Hypothalamus (tissue), 51 donors: ENCODE results near the gene DLL1.
"Not testable (repeated sequence)": the region's sequence is repeated elsewhere in the genome, so short reads cannot be mapped to it uniquely, and the experiment has no call there.

ENCODE experiments used
- DNase-seq, 51 donors: peaks; one replicate each; lab custom pipeline; 2025; lab: John Stamatoyannopoulos, UW

DLL1 gene

DNA sequence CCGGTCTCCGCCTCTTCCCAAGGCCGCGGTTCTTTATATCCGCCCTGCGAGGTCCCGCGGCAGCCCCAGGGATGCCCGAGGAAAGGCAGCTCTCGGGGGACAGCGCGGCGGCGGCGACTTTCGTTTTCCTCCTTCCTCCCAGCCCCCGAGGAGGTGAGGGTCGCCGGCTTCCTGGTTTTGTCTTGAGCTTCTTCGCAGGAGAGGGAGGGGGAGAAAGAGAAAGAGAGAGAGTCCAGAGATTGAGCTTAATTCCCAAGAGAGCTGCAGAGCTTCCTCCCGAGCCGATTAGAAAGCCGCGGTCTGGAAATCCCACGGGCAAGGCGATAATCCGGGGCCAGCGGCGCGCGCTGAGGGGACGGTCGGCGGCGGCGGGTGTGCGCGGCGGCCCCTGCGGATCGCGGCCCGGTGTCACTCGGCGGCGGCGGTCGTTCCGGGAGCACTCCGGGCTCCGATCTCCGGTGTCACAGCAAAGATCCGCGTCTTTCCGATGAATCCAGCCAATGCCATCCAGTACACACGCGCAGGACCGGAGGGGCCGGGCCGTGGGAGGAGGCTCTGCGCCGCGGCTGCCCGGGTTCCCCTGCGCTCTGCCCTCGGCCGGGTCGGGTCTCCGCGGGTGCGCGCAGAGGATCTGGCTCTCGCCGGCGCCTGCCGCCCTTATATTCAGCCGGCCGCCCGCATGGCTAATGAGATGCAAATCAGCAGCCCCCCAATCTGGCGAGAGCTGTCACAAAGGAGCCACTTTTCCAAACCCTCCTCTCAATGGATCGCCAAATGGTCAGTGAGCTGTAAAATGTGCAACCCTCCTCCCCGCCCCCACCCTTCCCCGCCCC, at the start of gene DLL1:
Gene DLL1, minus strand, starts transcription at position 783 of the 833 bp plus-strand sequence. CDS start 939 bp downstream, outside the sequence.
- peak in 48 of 51 donors; percentile 18 to 90 (median 76) for DNase-seq

DNA sequence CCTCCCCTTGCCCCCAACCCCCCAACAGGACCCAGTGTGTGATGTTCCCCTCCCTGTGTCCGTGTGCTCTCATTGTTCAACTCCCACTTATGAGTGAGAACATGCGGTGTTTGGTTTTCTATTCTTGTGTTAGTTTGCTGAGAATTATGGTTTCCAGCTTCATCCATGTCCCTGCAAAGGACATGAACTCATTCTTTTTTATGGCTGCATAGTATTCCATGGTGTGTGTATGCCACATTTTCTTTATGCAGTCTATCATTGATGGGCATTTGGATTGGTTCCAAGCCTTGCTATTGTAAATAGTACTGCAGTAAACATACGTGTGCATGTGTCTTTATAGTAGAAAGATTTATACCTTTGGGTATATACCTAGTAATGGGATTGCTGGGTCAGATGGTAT, 44.3 kb upstream of the DLL1 start:
- DNase-seq, result not testable (repeated sequence)

- no peak for DNase-seq
Measured at GRCh38 chr6:170329321-170329720, 38.4 kb upstream of the DLL1 start.

- no peak for DNase-seq
Measured at GRCh38 chr6:170317718-170318117, 26.8 kb upstream of the DLL1 start.

DNA sequence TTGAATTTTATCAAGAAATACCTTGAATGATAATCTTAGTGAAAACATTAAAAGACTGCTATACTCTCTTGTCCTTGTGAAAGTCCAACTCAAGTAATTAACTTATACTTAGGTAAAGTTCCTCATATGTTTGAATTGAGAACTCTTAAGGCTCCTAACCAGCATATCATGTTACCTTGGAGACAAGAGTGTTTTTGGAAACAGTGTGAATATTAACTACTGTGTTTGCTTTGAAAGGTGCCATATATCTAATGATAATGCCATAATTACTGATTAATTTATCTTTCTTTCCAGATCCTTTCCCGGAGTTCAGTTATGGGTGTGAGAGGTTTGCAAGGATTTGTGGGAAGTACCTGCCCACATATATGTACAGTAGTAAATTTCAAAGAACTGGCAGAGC, 26.2 kb upstream of the DLL1 start:
- no peak for DNase-seq

DNA sequence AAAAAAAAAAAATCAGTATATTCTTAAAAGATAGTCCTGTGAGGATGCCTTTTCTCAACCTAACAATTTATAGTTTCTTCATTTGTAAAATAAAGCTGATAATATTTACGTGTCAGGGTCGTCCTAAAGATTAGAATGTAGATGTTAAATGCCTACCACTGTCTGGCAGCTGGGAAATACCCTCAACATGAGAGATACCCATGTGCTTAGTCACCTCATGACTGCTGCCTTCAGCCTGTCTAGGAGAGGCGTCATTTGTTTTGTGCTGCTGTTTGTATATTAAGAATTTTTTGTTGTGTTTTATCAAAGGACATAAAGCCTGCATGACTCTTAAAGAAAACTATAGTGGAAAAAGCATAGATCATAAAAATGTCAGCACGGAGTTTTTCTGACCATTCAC, 25.2 kb upstream of the DLL1 start:
- no peak for DNase-seq

- DNase-seq, result no peak
Measured at GRCh38 chr6:170314983-170315382, 24.1 kb upstream of the DLL1 start.

DNA sequence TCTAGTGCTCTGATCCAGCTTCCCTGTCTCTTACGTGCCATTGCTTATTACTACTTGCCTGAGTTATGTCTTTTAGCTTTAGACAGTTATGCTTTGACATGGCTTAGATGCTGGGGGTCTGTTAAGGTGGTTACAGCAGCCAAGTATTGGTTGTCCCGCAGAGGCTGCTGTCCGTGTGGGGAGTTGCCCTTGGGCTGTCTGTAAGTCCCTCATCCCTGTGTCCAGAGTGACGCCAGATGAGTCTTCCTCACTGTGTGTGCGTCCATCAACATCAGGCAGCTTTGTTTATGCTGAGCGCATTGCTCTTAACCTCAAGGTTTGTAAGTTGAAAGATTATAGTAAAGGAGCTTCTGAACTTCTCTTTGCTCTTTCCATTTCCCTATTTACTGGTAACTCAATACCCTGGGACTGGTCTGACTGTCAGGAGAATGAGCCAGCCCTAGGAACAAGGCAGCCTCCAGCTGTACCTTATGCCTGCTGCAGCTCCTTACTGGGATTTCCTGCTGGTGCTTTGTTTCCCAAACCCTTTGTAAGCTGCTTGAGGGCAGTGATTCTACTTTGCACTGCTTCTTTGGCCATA, 22.9 kb upstream of the DLL1 start:
- no peak for DNase-seq

GRCh38 chr6:170312876-170313275, 22.0 kb upstream of the DLL1 start:
- no peak for DNase-seq

DNA sequence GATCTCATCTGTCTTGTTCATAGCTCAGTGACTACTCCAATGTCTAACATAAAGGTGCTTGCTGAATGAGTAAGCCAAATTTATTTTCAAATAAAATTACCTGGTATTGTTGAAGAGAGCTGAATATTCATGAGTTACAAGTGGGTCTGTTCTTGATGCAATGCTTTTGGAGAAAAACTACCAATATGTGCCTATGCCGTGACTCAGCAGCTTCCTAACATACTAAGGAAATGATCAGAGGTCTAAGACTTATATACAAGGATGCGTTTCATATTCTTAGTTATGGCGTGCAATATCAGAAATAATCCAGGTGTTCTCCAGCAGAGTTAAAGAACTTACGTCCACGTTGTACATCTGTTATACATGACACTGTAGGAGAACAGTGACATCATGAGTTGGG, 20.8 kb upstream of the DLL1 start:
- DNase-seq, result no peak

DNA sequence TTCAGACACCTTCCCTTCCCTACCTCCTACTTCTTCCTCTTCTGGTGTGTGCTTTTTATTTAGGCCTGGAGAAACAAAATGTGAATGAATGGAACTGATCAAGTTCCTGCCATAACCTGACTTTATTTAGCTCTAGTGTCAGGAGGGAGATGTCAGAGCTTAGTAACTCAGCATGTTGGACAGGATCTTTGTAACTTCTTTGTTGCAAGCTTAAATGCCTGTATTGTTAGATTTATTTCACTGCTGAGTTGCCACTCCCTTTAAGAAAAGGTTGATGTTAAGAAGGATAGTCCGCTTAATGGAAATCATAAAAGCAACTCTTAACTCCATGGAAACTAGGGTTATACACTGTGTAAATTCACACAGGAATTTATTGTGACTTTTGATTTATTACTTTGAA, 17.9 kb upstream of the DLL1 start:
- no peak for DNase-seq

DNA sequence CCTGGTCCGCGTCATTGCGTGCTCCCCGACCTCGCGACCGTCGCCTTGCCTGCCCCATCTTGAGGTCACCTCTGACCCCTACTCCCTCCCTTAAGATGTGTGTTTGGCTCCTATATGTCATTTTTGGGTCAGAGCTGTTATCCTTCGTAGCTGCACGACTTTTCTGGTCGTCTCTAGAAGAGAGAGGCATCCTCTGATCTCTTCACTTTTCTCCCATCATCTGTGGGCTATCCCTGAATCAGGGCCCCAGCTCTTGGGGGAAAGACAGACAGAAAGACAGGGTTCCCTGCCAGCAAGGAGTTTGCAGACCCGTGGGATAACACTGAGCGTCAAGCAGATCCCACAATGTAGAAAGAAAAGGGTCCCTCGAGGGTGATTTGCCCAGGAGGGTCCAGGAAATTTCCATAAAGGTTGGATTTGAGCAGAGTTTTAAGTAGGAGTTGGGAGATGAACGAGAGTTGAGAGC, 16.2 kb upstream of the DLL1 start:
- no peak for DNase-seq

- DNase-seq, result peak; percentile 43 to 98 (median 95)
Measured at GRCh38 chr6:170306324-170307079, 15.6 kb upstream of the DLL1 start, which contains the start of gene FAM120B. Gene FAM120B (plus strand): TSS chr6:170306758. CDS start chr6:170317391, 10,633 bp downstream.

- DNase-seq, result no peak
Measured at GRCh38 chr6:170305805-170306323, 15.0 kb upstream of the DLL1 start.

DNA sequence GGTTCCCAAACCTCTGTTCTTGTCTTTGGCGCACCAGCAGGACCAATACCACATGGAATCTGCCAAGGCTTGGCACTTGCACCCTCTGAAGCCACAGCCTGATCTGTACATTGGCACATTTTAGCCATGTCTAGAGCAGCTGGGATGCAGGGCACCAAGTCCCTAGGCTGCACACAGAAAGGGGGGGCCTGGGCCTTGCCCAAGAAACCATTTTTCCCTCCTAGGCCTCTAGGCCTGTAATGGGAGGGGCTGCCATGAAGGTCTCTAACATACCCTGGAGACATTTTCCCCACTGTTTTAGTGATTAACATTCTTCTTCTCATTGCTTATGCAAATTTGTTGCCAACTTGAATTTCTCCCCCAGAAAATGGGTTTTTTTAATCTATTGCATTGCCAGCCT, 10.3 kb upstream of the DLL1 start:
- no peak for DNase-seq

DNA sequence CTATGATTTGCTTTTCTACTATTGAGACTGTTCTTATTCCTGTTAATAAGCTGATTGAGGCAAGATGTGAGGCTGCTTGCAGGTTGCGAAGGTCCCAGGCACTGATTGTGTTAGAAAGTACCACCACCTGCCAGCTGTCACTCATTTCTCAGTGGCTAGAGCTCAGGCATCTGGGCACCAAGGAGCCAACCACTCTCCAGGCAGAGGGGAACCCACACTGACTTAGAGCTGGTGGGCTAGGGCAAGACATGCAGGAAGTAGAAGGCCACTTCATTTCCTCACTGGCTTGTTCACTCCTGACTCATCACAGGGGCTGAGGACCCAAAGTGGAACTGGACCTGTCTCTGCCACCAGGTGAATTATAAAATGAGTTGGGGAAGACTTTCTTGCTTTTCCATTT, 7.8 kb upstream of the DLL1 start:
- no peak for DNase-seq

GRCh38 chr6:170297576-170298330, 6.9 kb upstream of the DLL1 start:
- peak in 5 of 51 donors; percentile 28 to 83 (median 51) for DNase-seq

- peak in 15 of 51 donors; percentile 29 to 66 (median 44) for DNase-seq
Measured at GRCh38 chr6:170296746-170297575, 6.1 kb upstream of the DLL1 start.

DNA sequence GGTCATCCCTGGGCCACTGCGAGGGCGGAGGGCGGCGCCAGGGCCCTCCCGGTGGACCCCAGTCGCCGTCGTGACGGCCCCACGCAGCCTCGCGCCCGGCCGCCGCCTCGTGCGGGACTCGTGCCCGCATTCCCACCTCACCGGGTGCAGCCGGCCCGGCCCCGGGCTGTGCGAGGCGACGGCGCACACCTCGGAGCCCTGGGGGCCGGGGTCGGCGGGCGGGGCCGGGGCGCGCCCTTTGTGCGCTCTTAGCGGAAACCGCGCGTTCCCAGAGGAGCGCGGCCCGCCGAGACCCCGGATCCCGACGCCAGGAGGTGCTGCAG, 5.5 kb upstream of the DLL1 start:
- DNase-seq, result no peak
